GM19043 (cell line): Measurements from ENCODE around the gene CD2.

Source experiments
- ATAC-seq: cut with Tn5 transposase; IDR thresholded peaks from one replicate; pipeline ENCODE4 v1.9.1; 2021; ENCODE audit warnings: low read depth; ENCODE audit not compliant: unreplicated experiment

CD2 gene

DNA sequence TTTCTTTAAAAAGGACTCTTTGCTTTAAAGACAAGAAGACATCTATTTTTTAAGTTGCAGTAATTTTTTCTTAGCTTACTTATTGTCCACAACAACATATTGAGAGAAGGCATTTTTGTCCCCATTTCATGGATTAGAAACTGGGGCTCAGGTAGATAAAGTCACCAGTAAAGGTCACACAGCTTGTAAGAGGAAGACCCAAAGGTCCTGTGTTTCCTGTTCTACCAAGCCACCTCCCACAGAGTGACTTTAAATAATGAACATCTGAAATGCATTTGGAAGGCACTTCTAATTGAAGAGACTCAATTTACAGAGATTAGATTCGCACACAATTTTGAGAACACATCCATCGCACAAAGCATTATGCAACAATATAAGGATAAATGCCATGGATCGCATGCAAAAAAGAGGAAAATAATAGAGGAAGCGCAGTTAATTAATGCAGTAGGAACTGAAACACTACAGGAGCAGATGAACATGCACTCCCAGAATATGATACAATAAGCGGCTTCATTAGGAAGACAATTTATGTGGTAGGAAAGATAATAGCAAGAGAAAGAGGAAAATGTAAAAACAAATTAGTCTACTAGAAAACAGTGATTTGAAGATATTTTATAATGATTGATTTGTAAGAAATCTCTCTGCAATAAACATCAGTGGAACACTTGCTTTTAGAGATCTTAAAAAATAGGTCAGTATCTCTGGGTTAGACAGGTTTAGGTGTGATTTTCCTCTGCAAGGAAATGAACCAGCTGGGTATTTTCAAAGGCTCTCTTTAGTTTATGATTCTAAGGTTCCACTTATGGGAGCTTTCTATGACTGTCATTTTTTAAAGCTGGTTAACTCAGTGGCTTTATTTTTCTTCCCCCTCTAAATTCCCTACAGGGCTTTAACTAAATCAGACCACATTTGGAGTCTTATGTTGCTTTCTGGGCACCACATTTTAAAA lies 27.1 kb upstream of the CD2 start:
- no peak for ATAC-seq

DNA sequence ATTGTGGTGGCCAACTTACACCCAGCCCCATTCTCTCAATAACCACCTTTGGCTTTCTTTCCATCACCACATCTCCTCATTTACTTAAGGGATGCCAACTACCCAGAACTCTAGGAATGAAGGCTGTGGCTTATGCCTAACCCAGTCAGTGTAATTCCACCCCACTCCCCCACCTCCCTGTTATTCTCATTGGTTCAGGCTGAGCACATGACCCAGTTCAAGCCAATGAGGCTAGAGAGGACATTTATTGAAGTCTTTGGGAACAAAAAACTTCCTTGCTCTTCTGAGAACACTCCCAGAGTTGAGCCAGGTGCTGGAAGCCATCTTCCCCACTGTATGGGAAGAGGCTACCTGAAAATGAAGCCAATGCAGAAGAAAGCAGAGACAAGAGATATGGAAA lies 22.8 kb upstream of the CD2 start:
- ATAC-seq, result no peak

DNA sequence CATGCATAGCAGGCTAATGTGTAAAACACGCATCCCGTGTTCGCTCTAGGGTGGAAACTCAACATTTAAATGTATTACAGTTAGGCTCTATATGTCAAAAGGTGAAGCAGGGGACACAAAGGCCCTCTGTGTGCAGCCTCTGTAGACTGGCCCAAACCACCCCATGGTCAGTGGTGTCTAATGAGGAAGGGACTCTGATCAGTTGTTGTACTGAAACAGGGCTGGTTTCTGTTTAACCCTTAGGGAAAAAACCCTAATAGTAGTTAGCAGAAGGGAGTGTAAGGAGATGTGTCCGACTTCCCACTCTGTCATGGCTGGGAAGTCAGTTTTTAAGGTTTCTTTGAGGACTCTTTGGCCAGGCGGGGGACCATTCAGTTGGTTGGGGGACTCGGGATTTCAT lies 21.5 kb upstream of the CD2 start:
- ATAC-seq, result no peak

DNA sequence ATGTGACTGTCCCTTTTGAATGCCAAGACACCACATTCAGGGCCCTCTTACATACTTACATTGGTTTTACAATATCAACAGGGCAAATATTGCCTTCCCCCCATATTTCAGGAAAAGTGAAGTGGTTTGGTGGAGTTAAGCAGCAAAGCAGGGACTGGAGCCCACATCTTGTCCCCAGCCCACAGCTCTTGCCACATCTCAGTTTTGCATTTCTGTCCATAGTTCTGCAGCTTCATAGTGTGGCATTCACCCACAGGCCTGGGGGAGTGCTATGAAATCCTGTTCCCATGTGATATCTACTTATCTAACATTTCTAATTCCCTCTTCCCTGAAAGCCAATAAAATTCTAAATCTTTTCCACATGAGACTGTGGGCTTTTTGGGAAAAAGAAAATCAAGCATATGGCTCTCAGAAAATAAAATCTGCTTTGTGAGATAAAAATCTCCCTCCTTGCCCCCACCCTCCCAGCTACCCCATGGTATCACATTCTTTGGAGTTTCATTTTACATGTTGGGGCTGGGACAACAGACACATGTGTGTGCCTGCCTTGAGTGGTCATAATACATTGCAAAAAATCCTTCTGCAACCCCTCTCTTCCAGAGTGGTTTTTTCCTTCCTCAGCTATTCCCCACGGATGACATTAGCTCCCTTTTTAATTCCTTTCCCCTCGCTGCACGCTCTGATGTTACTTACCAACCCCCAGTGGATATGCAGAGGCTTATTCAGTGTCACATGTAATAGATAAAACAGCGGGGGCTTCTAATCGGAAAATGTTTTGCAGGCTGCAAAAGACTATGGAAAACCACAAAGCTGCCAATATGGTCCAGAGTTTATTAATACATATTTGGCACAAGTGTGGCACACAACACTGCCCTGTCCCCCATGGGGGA lies 20.5 kb upstream of the CD2 start:
- ATAC-seq, result no peak

DNA sequence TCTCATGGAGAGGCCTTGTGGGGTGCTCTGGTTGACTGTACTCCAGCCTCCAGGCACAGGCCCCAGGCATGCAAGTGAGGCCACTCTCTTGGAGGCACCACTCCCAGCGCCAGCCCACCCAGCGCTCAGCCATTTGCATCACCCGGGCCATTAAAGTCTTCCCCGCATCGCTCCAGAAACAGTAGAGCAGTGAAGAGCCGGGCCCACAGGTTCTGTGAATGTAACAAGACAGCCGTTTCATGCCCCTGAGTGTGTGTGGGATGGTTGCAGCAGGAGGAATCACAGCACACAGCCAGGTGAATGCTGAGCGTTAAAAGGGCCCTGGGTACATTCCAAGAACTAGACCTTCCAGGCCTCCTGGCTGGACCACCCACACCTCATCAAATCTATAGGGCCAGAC lies 19.0 kb upstream of the CD2 start:
- no peak for ATAC-seq

DNA sequence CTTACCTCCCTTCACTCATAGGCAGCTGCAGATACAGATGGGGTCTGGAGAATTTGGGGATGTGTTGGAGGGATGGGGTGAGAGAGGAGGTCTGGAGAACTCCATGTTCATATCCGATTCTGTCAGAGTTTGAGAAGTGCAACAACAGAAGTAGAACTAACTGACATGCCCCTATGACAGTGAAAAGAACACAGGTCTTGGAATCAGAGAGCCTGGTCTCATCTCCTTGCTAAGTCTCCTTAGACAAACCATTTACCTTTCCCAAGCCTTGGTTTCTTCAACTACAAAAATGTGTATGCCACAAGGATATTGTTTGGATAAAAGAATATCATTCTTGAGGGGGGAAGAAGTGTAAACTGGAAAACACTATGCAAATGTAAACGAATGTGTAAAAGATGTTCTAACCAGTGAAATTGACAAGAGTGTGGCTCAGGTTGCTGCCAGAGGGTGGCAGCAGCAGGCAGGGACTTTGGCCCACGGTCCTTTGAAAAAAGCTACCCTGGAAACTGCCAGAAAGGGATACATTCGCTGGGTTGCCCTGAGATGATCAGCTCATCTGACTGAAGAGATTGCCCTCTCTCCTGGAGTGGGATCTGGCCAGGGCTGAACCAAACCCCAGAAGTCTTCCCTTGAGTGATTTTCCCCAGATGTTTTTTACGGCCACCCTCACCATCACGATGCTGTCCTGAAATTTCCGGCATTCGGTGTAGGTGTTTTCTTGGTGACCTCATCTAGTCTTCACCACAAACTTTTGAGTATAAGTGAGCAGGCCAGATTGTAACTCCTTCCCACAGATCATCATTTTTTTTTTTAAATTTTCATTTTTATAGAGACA lies 17.0 kb upstream of the CD2 start:
- ATAC-seq, result no peak

DNA sequence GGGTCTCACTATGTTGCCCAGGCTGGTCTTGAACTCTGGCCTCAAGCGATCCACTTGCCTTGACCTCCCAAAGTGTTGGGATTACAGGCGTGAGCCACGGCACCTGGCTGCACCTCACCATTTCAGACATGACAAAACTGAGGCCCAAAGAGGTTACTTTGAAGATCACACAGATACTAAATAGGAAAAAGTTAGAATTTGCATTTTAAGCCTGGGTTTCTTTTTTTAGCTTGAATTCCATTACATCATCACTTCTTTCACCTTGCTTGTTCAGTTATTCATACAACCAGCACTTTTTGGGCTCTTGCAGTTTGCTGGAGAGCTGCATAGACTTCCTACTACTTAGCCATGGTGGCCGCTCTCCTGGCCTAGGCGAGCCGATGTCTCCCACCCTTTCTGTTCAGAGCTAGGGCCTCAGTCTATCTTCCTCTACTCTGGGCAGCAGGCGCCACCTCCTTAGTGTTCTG lies 16.3 kb upstream of the CD2 start:
- no peak for ATAC-seq

DNA sequence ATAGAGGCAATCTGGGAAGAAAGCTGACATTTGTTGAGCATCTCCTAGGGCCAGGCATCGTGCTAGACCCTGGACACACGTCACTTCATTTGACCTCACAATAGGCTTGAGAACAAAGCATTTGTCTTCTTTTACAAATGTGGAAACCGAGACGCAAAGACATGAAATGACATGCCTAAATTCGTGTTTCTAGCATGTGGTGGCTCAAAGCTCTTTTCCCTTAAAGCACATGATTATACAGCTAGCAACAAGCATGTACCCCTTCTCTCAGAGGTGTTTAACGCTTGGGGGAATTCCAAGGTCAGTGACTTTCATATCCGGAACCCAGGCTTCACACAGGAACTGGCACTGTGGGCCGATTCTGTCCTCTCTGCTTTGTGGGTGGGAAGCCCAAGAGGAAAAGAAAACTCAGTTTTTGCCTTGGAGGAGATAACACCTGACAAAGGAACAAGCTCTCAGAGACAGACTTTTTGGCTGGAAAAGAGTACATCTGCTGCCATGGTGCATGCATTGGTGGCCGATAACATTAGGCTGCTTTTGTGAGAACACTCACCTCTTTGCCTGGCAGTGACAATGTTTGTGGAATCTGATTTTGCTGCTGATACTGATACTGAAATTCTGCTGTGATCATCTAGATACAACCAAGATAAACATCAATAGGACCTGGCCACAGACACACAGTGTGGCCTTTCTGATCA lies 15.4 kb upstream of the CD2 start:
- ATAC-seq, result no peak

DNA sequence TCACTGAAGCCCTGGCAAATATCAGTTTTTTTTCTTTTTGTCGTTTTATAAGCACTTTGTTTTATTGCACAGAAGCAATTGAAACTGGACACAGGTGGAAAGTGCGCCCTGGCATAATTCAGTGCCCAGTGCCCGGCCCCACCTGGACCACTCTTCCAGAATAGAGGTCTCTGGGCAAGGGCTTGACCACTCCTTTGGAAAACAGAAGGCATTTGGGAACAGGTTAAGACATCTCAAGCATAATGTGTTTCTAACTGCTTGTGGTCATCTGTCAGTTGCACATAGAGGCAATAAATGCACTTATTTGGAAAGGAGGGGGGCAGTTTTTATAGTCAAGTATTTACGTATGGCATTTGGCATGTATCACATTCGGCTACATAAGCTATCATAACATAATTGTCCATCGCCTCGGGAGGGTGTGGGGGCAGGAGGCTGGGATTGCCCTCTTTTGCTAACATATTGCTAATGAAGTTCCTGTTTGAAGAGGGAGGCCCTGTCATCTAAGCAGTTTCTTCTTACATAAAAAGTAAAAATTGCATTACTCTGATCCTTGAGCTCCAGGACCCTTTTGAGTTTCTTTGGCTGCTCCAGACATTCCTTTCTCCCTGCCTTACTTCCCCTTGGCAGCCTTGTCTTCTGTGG lies 14.7 kb upstream of the CD2 start:
- ATAC-seq, result no peak

DNA sequence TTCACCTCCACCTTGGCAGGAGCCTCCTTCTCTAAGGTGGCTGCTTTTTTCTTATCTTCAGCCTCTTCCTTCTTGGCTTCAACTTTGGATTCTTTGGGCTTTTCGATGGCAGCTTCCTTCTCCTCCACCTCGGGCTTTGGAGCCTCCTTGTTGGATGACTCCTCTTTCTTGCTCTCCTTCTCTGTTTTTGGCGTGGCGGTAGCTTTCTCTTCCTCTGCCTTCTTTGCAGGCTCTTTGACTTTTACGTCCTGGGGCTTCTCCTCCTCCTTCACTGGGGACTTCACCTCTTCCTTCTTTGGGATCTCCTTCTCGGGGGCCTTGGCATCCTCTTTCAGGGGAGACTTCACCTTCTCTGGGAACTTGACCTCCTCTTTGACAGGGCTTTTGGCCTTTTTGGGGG lies 13.9 kb upstream of the CD2 start:
- ATAC-seq, result no peak

DNA sequence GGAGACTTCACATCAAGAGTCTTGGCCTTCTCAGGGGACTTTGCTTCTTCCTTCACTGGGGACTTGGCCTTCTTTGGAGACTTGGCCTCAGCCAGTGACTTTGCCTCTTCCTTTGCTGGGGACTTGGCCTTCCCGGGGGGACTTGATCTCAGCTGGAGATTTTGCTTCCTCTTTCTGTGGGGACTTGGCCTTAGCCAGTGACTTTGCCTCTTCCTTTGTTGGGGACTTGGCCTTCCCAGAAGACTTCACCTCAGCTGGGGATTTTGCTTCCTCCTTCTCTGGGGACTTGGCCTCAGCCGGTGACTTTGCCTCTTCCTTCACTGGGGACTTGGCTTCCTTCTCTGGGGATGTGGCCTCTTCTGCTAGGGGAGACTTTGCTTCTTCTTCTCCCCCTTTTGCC lies 13.5 kb upstream of the CD2 start:
- ATAC-seq, result no peak

DNA sequence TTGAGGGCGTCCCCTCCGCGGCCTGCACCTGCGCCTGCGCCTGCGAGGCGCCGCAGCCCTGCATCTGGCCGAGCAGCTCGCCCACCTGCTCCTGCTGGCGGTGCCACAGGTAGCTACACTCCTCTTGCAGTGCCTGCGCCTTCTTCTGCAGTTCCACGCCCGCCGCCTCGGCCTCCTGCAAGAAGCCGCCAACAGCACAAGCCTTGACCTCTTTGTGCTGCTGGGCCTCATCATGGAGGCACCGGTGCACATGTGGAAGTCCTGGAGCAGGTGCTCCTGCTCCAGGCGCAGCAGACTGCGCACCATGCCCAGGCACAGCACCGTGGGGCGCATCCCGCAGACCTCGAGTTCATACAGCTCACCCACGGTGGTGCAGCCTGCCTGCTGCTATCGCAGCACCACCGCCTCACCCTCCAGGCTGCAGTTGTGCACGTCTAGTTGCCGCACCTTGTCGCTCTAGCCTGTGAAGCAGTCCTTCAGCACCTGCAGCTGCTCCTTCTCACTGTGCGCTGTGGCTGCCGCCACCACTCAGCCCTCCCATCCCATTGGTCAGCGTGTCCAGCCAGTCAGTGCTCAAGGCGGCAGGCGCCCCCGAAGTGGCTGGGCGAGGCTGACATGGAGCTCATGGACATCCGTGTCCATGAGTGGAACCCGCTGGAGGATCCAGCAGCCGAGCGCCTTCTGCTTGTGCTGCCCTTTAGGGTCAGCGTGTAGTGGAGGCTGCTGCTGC lies 12.2 kb upstream of the CD2 start:
- ATAC-seq, result no peak

DNA sequence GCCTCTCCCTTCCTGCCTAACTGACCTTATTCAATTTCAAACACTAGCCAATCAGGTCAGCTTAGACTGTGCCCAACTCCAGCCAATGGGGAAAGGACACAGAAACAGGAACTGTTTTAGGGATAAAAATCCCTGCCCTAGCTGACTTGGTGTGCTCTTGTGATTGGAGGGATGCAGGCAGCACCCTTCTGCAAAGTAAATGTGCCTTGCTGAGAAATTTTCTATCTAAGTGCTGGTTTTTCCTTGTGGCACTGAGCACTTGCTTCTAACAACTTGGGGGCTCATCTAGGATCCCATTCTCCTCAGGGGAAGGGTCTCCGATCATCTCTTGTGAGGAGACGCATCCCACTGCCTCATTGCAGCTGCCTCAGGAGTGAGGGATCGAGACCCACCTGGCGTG lies 10.7 kb upstream of the CD2 start:
- no peak for ATAC-seq

DNA sequence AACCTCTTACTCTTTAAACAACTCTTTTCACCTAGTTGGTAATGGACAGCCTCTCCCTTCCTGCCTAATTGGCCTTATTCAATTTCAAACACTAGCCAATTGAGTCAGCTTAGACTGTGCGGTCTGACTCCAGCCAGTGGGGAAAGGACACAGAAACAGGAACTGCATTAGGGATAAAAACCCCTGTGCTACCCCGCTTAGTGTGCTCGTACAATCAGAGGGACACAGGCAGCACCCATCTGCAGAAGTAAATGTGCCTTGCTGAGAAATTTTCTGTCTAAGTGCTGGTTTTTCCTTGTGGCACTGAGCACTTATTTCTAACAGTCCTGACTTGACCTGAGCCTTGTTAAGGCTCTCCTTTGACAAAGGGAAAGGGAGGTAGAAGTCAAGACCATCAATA lies 6.0 kb upstream of the CD2 start:
- no peak for ATAC-seq

DNA sequence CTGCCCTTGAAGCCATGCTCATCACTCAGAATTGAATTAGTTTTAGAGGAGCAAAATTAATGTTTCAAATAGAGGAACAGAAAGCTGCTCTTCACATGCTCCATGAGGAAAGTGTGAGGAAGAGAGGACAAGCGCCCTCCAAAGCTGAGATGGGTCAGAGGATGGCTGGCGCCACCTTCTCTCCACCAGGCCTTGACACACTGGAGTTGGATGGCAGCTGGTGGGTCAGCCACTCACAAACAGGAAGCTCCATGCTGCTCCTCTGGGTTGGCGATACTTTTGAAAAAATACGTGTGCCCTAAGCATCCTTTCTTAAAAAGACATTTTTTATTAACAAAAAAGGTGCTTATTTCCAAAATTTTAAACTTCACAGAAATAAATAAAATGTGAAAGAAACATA lies 3.1 kb upstream of the CD2 start:
- no peak for ATAC-seq

DNA sequence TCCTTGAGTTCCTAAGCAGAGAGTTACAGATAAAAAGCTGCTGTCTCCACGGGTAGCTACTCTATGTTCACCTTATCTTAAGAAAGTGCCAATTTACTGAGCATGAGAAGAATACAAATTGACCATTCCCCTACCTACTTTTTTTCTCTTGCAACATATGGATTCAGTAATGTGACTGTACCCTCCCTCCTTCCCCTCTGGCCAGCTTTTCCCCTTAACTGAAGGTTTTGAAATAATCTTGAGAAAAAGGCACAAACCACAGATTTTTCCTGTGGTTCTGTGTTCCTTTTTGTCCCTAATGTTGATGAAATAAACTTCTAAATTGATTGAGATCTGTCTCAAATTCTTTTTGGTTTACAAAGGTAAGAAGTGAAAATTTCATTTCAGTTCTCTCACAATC lies 2.6 kb upstream of the CD2 start:
- ATAC-seq, result no peak

DNA sequence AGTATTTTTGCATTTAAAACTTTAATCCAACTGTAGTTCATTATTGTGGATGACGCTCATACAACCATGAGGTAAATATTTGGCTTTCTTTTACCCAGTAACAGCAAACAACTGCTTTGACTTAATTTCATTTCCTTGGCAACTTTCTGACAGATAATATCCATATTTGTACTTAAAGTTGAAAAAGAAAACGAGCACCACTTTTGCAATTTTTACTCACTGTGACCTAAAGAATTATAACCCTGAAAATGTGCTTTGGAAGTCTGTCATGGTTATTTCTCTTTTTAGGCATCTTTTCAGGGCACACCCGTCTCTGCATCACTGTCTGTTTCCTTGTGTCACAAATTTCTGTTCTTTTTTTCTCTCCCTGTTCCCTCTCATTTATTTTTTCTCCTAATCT lies 918 bp upstream of the CD2 start:
- ATAC-seq, result no peak

DNA sequence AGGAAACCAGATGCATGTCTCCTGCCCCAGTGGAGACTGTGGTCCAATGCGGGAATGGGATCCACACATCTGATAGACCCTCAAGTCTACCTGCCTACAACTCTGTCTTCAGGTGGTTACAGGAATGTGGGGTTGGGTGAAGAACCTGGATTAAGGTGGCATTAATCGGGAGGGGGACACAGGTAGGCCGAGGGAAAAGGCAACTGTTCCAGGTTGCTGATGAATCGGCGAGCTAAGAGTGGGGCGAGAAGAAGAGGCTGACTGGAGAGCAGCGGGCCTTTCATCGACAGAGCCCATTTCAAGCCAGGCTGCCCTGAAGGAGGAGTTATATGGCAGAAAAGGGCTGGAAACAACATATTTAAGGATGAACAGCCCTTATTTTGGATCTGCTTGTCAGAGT lies 836 bp downstream of the CD2 start:
- no peak for ATAC-seq

DNA sequence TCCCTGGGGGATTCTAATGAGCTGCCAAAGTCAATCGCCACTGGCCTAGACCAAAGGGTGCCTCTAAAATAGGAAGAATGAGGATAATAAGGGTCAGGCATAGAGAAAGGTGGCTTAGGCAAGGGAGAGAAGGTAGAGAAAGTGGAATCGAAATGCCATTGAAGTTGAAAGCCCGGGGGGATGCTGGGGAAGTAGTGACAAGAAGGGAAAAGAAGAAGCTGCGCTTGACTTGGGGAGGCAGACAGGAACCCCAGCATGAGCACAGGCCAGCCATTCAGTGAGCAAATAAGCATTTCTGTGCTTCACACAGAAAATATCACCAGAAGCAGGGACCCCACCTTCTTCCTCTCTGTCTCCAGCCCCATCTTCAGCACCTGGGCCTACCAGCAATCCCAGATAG lies 1.5 kb downstream of the CD2 start:
- ATAC-seq, result no peak
